ENCODE results near the gene VSIG10L. TPM values are rescaled to one million over a fixed set of nuclear protein-coding genes. Genes with fewer than 3 reads are reported as not detected.

The VSIG10L gene
- total RNA-seq, 4 donors from 2014 or later = 0.26 to 3.6 (median 1.7) TPM

DNA sequence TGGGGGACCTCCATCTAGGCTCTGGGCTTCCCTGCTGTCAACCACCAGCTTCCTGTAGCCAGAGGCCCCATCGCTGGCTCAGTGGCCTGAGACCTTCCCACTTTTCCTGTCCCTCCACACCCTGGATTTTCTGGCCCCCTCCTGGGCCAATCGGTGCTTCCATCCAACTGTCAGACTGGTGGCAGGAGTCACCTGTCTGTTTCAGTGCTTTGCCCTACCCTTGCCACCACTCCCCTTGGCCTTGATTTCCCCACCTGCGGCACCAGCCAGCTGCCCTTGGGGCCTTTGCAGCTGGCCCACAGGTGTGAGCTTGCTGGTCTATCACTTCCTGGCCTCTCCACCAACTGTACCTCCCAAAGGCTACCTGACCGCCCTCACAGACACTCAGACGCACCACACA, 12.5 kb downstream of the VSIG10L start:
- no peaks in the 10 kb centered on the region for H3K4me1 ChIP-seq
- no peaks in the 10 kb centered on the region for H3K36me3 ChIP-seq
- no peaks in the 10 kb centered on the region for H3K9me3 ChIP-seq
- TF ChIP-seq, protein P1, sequence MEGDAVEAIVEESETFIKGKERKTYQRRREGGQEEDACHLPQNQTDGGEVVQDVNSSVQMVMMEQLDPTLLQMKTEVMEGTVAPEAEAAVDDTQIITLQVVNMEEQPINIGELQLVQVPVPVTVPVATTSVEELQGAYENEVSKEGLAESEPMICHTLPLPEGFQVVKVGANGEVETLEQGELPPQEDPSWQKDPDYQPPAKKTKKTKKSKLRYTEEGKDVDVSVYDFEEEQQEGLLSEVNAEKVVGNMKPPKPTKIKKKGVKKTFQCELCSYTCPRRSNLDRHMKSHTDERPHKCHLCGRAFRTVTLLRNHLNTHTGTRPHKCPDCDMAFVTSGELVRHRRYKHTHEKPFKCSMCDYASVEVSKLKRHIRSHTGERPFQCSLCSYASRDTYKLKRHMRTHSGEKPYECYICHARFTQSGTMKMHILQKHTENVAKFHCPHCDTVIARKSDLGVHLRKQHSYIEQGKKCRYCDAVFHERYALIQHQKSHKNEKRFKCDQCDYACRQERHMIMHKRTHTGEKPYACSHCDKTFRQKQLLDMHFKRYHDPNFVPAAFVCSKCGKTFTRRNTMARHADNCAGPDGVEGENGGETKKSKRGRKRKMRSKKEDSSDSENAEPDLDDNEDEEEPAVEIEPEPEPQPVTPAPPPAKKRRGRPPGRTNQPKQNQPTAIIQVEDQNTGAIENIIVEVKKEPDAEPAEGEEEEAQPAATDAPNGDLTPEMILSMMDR (IDR thresholded peaks at IDR 0.05) = no peak
- TF ChIP-seq POLR2A (IDR thresholded peaks at IDR 0.05) = no peak
- DNase-seq = no peak
- intact Hi-C loops (cut with DNase I; ENCODE audit: low total_unique reads) = no loop called here
- H3K4me3 ChIP-seq = no peak overlapping the region
- H3K27ac ChIP-seq = no peak overlapping the region
- peaks cover 0 to 36% of the 10 kb centered on the region in 2 donors for H3K27me3 ChIP-seq

DNA sequence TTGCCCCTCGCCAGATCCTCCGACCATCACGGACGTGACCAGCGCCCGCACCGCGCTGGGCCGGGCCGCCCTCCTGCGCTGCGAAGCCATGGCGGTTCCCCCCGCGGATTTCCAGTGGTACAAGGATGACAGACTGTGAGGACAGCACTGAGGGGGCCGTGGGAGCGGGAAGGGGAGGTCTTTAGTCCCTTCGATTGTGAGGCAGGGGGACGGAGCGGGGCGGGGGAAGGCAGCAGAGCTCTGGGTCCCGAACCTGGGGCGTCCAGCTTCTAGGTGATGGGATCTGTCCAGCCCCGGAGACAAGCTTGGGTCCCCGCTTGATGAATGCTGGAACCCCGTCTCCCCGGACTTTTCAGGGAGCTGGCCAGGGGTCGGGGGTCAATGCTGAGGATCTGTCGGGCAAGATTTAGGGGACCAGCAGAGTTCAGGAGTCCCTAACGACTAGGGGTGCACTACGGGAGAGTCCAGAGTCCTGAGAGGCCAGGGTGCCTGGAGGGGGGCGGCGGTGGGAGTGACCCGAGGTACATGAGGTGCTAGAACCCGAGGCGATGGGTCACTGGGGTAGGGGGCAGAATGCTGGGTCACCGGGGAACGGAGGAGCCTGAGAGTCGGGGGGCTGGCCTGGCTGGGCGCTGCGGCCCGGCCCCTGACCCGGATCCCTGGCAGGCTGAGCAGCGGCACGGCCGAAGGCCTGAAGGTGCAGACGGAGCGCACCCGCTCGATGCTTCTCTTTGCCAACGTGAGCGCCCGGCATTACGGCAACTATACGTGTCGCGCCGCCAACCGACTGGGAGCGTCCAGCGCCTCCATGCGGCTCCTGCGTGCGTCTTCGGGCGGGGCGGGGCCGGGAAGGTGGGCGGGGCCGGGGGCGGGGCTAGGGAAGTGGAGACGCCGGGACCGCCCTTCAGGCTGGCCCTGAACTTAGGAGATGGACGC, 14.6 kb downstream of the VSIG10L start:
- no peak overlapping the region for H3K4me3 ChIP-seq
- H3K27me3 ChIP-seq = peaks cover 0 to 36% of the 10 kb centered on the region in 2 donors

DNA sequence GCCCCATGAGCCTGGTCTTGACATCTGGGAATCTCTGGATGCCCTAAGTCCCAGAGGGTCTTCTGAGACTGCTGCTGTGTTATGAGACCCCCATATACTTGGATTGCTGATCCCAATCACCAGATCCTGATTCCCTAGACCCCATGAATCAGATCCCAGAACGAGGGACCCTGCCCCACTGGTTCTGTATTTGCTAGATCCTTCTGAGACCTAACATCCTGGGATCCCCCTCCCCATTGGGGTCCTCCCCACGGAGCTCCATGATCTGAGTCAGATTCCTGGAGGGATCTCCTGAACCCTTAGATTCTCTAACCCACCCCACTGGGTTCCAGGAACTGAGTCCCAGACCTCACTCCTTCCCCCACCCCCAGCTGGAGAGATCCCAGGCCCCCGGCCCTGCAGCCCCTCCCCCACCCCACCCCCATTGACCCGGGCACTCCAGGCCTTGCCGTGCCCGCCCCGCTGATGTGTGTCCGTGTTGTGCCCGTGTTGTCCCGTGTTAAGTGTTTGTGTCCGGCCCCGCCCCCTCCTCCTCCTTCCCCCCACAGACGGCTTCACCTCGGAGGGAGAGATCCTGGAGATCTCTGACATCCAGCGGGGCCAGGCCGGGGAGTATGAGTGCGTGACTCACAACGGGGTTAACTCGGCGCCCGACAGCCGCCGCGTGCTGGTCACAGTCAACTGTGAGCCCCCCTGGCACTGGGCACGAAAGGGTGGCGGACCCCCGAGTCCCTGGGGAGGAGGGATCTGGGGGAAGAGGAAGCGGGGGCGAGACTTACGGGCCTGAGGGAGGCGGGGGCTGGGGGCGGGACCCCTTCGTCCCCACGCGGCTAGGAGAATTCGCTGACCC, 15.5 kb downstream of the VSIG10L start:
- no peak for DNase-seq
- Histone ChIP-seq H3K4me3 (no peak overlapping the region), H3K27ac (no peak overlapping the region), H3K9me3 (no peaks in the 10 kb centered on the region), H3K27me3 (peaks cover 0 to 36% of the 10 kb centered on the region in 2 donors), H3K36me3 (no peaks in the 10 kb centered on the region), H3K4me1 (no peaks in the 10 kb centered on the region)
- intact Hi-C loops (cut with DNase I; ENCODE audit: low total_unique reads) = no loop called here
- no peak for TF ChIP-seq POLR2A (IDR thresholded peaks at IDR 0.05)
- TF ChIP-seq, protein P1 (IDR thresholded peaks at IDR 0.05) = no peak

More for the DNA sequence above, 14.6 kb downstream of the VSIG10L start:
- H3K27ac ChIP-seq = no peak overlapping the region
- no peaks in the 10 kb centered on the region for H3K4me1 ChIP-seq
- H3K9me3 ChIP-seq = no peaks in the 10 kb centered on the region
- TF ChIP-seq, protein P1 (IDR thresholded peaks at IDR 0.05) = no peak
- no peak for TF ChIP-seq POLR2A (IDR thresholded peaks at IDR 0.05)
- no peaks in the 10 kb centered on the region for H3K36me3 ChIP-seq
- intact Hi-C loops (cut with DNase I; ENCODE audit: low total_unique reads) = no loop called here
- no peak for DNase-seq

DNA sequence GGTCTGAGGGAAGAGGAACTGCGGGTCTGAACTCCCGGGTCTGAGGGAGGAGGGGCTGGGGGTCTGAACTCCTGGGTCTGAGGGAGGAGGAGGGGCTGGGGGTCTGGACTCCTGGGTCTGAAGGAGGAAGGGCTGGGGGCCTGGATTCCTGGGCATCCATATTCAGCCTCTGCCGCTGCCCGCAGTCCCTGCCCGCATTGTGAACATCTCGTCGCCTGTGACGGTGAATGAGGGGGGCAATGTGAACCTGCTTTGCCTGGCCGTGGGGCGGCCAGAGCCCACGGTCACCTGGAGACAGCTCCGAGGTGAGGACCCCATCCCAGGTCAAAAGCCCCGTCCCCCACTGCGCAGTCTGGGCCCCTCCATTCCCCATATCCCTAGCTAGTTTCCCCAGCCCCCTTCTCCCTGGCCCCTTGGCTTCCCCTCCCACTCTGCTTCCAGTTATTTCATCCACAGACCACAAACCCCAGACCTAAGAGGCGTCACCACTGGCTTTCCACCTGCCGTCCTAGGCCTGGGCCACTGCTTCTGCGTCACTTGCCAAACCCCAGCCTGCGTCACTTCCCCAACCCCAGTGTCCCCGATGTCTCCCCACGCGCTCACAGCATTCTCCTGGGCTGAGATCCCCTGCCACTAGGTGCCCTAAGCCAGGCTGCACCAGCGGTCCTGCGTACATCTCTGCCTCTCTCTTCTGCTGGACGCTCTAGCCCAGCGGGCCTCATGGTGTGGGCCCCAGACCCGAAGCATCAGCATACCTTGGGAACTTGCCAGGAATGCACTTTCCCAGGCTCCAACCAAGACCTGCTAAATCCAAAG, 16.6 kb downstream of the VSIG10L start:
- Histone ChIP-seq H3K4me1 (no peaks in the 10 kb centered on the region), H3K4me3 (no peak overlapping the region), H3K27ac (no peak overlapping the region), H3K36me3 (no peaks in the 10 kb centered on the region), H3K27me3 (peaks cover 0 to 34% of the 10 kb centered on the region in 2 donors), H3K9me3 (no peaks in the 10 kb centered on the region)
- no peak for TF ChIP-seq POLR2A (IDR thresholded peaks at IDR 0.05)
- TF ChIP-seq, protein P1 (IDR thresholded peaks at IDR 0.05) = no peak
- intact Hi-C loops (cut with DNase I; ENCODE audit: low total_unique reads) = no loop called here
- DNase-seq = no peak
